ENCODE results near the gene PPHLN1. TPM values are rescaled to one million over a fixed set of nuclear protein-coding genes. Genes with fewer than 3 reads are reported as not detected.
"Not testable (repeated sequence)": the region's sequence is repeated elsewhere in the genome, so short reads cannot be mapped to it uniquely, and the experiment has no call there.

Gene PPHLN1
- total RNA-seq, 1 experiment from 2014 or later: 66.2 TPM

- Histone ChIP-seq H3K4me3 (ENCODE audit: insufficient read depth, low read depth, low read length) (no peak overlapping the region), H3K27me3 (ENCODE audit: control insufficient read depth, insufficient read depth, low read length) (no peaks in the 10 kb centered on the region), H3K36me3 (replicated peaks; ENCODE audit: control insufficient read depth, insufficient read depth, low read length) (no peaks in the 10 kb centered on the region)
- no peak for DNase-seq
Measured at GRCh38 chr12:42299392-42300308, 26.3 kb upstream of the PPHLN1 start.

GRCh38 chr12:42306297-42306696 lies 19.7 kb upstream of the PPHLN1 start:
- no peak overlapping the region for H3K4me3 ChIP-seq (ENCODE audit: insufficient read depth, low read depth, low read length)
- H3K27me3 ChIP-seq (ENCODE audit: control insufficient read depth, insufficient read depth, low read length): no peaks in the 10 kb centered on the region
- H3K36me3 ChIP-seq (replicated peaks; ENCODE audit: control insufficient read depth, insufficient read depth, low read length): no peaks in the 10 kb centered on the region

GRCh38 chr12:42308390-42308789 lies 17.6 kb upstream of the PPHLN1 start:
- Histone ChIP-seq H3K27me3 (ENCODE audit: control insufficient read depth, insufficient read depth, low read length) (no peaks in the 10 kb centered on the region), H3K36me3 (replicated peaks; ENCODE audit: control insufficient read depth, insufficient read depth, low read length) (0 out of 2 replicates have a peak, but pooled peaks cover under 1% of the 10 kb centered on the region), H3K4me3 (ENCODE audit: insufficient read depth, low read depth, low read length) (no peak overlapping the region)
- no peak for DNase-seq

More at GRCh38 chr12:42306297-42306696, 19.7 kb upstream of the PPHLN1 start:
- no peak for DNase-seq

- no peak overlapping the region for H3K4me3 ChIP-seq (ENCODE audit: insufficient read depth, low read depth, low read length)
- 0 out of 2 replicates have a peak, but pooled peaks cover 2% of the 10 kb centered on the region for H3K36me3 ChIP-seq (replicated peaks; ENCODE audit: control insufficient read depth, insufficient read depth, low read length)
- H3K27me3 ChIP-seq (ENCODE audit: control insufficient read depth, insufficient read depth, low read length): no peaks in the 10 kb centered on the region
- DNase-seq: no peak
Measured at GRCh38 chr12:42309996-42310395, 16.0 kb upstream of the PPHLN1 start.

GRCh38 chr12:42315108-42315507 lies 10.9 kb upstream of the PPHLN1 start:
- no peak for DNase-seq
- Histone ChIP-seq H3K27me3 (ENCODE audit: control insufficient read depth, insufficient read depth, low read length) (no peaks in the 10 kb centered on the region), H3K4me3 (ENCODE audit: insufficient read depth, low read depth, low read length) (no peak overlapping the region), H3K36me3 (replicated peaks; ENCODE audit: control insufficient read depth, insufficient read depth, low read length) (0 out of 2 replicates have a peak, but pooled peaks cover 2% of the 10 kb centered on the region)

- DNase-seq: no peak
- Histone ChIP-seq H3K36me3 (replicated peaks; ENCODE audit: control insufficient read depth, insufficient read depth, low read length) (no peaks in the 10 kb centered on the region; the same call in 1 of the 2 replicates), H3K4me3 (ENCODE audit: insufficient read depth, low read depth, low read length) (no peak overlapping the region), H3K27me3 (ENCODE audit: control insufficient read depth, insufficient read depth, low read length) (no peaks in the 10 kb centered on the region)
Measured at GRCh38 chr12:42320796-42321195, 5.2 kb upstream of the PPHLN1 start.

- DNase-seq: no peak
- Histone ChIP-seq H3K27me3 (ENCODE audit: control insufficient read depth, insufficient read depth, low read length) (no peaks in the 10 kb centered on the region), H3K36me3 (replicated peaks; ENCODE audit: control insufficient read depth, insufficient read depth, low read length) (no peaks in the 10 kb centered on the region; the same call in 1 of the 2 replicates), H3K4me3 (ENCODE audit: insufficient read depth, low read depth, low read length) (no peak overlapping the region)
Measured at GRCh38 chr12:42322567-42322966, 3.4 kb upstream of the PPHLN1 start.

- DNase-seq: no peak
- Histone ChIP-seq H3K4me3 (ENCODE audit: insufficient read depth, low read depth, low read length) (no peak overlapping the region), H3K36me3 (replicated peaks; ENCODE audit: control insufficient read depth, insufficient read depth, low read length) (no peaks in the 10 kb centered on the region; the same call in 1 of the 2 replicates), H3K27me3 (ENCODE audit: control insufficient read depth, insufficient read depth, low read length) (no peaks in the 10 kb centered on the region)
Measured at GRCh38 chr12:42323856-42324255, 2.1 kb upstream of the PPHLN1 start.

GRCh38 chr12:42325326-42325652 lies 678 bp upstream of the PPHLN1 start:
- Histone ChIP-seq H3K36me3 (replicated peaks; ENCODE audit: control insufficient read depth, insufficient read depth, low read length) (no peaks in the 10 kb centered on the region; the same call in 1 of the 2 replicates), H3K4me3 (ENCODE audit: insufficient read depth, low read depth, low read length) (peak overlapping the region; percentile 77), H3K27me3 (ENCODE audit: control insufficient read depth, insufficient read depth, low read length) (no peaks in the 10 kb centered on the region)
- no peak for DNase-seq

GRCh38 chr12:42326541-42327226 lies 717 bp downstream of the PPHLN1 start:
- DNase-seq: no peak
- no peaks in the 10 kb centered on the region for H3K27me3 ChIP-seq (ENCODE audit: control insufficient read depth, insufficient read depth, low read length)
- H3K4me3 ChIP-seq (ENCODE audit: insufficient read depth, low read depth, low read length): peak overlapping the region; percentile 77
- H3K36me3 ChIP-seq (replicated peaks; ENCODE audit: control insufficient read depth, insufficient read depth, low read length): no peaks in the 10 kb centered on the region; the same call in 1 of the 2 replicates

GRCh38 chr12:42327227-42327590 lies 1.2 kb downstream of the PPHLN1 start:
- DNase-seq: no peak
- H3K36me3 ChIP-seq (replicated peaks; ENCODE audit: control insufficient read depth, insufficient read depth, low read length): no peaks in the 10 kb centered on the region
- no peaks in the 10 kb centered on the region for H3K27me3 ChIP-seq (ENCODE audit: control insufficient read depth, insufficient read depth, low read length)
- H3K4me3 ChIP-seq (ENCODE audit: insufficient read depth, low read depth, low read length): peak overlapping the region; percentile 77

- not testable (repeated sequence) for H3K27me3 ChIP-seq (ENCODE audit: control insufficient read depth, insufficient read depth, low read length); DNase-seq; H3K36me3 ChIP-seq (replicated peaks; ENCODE audit: control insufficient read depth, insufficient read depth, low read length); H3K4me3 ChIP-seq (ENCODE audit: insufficient read depth, low read depth, low read length)
Measured at GRCh38 chr12:42330097-42330496, 4.1 kb downstream of the PPHLN1 start.

- no peak for DNase-seq
- no peaks in the 10 kb centered on the region for H3K27me3 ChIP-seq (ENCODE audit: control insufficient read depth, insufficient read depth, low read length)
- H3K4me3 ChIP-seq (ENCODE audit: insufficient read depth, low read depth, low read length): no peak overlapping the region
- peaks cover 4% of the 10 kb centered on the region for H3K36me3 ChIP-seq (replicated peaks; ENCODE audit: control insufficient read depth, insufficient read depth, low read length)
Measured at GRCh38 chr12:42332301-42333285, 6.6 kb downstream of the PPHLN1 start.

GRCh38 chr12:42336286-42336685 lies 10.3 kb downstream of the PPHLN1 start:
- no peak for DNase-seq

More at GRCh38 chr12:42336286-42336685, 10.3 kb downstream of the PPHLN1 start:
- Histone ChIP-seq H3K36me3 (replicated peaks; ENCODE audit: control insufficient read depth, insufficient read depth, low read length) (peaks cover 4% of the 10 kb centered on the region), H3K4me3 (ENCODE audit: insufficient read depth, low read depth, low read length) (no peak overlapping the region), H3K27me3 (ENCODE audit: control insufficient read depth, insufficient read depth, low read length) (no peaks in the 10 kb centered on the region)

Measured in H7 (cell line).